Activated CD8-positive, alpha-beta memory T cell treated with anti-CD3 and anti-CD28 coated beads for 1 hour (primary cell): ENCODE measurements around the gene HSD17B1.

Experiments
- DNase-seq, 2 donors: peaks; one replicate each; pipeline ENCODE4 v3.0.0-alpha.2; 2020; ENCODE audit warnings: low read depth in 1 of 2; ENCODE audit errors: extremely low read depth in 1 of 2

The HSD17B1 gene

GRCh38 chr17:42596386-42596785, 43.7 kb downstream of the HSD17B1 start:
- no peak for DNase-seq

GRCh38 chr17:42598905-42599304, 46.2 kb downstream of the HSD17B1 start:
- no peak for DNase-seq

- DNase-seq: no peak
Observed at GRCh38 chr17:42603318-42603717, 50.6 kb downstream of the HSD17B1 start.
